Natural killer cell (primary cell): ENCODE data around the gene SLC22A23. TPM values are rescaled to one million over a fixed set of nuclear protein-coding genes. Genes with fewer than 3 reads are reported as not detected.

ENCODE experiments used
- ATAC-seq, 3 donors: fragments of 150-1000 bp in 2 of 3; fragments of 200-7000 bp in 1 of 3; cut with Tn5 transposase; 1 replicate in 1 of 3; 2 replicates in 2 of 3; pipeline ENCODE4 v1.10.0; 2021; ENCODE audit warnings: mild to moderate bottlenecking in 2 of 3, moderate library complexity in 2 of 3
- DNase-seq, 2 donors: peaks; one replicate each; pipeline versions ENCODE4 v3.0.0 to v3.0.0-alpha.2; 2013 to 2021; ENCODE audit warnings: mixed read lengths in 1 of 2
- H3K27ac ChIP-seq: one replicate; pipeline ENCODE4 v1.5.1; 2013; ENCODE audit warnings: mild to moderate bottlenecking, low read length
- H3K27me3 ChIP-seq: one replicate; pipeline ENCODE4 v1.6.1; 2013; ENCODE audit warnings: low read length; ENCODE audit not compliant: control insufficient read depth, insufficient read depth
- H3K36me3 ChIP-seq: one replicate; pipeline ENCODE4 v1.6.1; 2013; ENCODE audit warnings: low read length; ENCODE audit not compliant: control insufficient read depth, insufficient read depth
- H3K4me1 ChIP-seq: one replicate; pipeline ENCODE4 v1.6.1; 2013; ENCODE audit warnings: low read length; ENCODE audit not compliant: control insufficient read depth, insufficient read depth
- H3K4me3 ChIP-seq: one replicate; pipeline ENCODE4 v1.5.1; 2013; ENCODE audit warnings: low read length
- H3K9me3 ChIP-seq: one replicate; pipeline ENCODE4 v1.6.1; 2013; ENCODE audit warnings: low read length; ENCODE audit not compliant: control insufficient read depth, insufficient read depth
- H3K27ac Mint-ChIP-seq, 2 donors: one replicate each; pipeline ENCODE4 v1.8.0; 2022; ENCODE audit warnings: mild to moderate bottlenecking in 2 of 2, mixed read lengths in 2 of 2, moderate library complexity in 1 of 2
- H3K27me3 Mint-ChIP-seq, 2 donors: one replicate each; pipeline ENCODE4 v1.8.0; 2022; ENCODE audit warnings: low read depth in 2 of 2, mixed read lengths in 2 of 2
- H3K36me3 Mint-ChIP-seq: one replicate; pipeline ENCODE4 v1.8.0; 2022; ENCODE audit warnings: mixed read lengths
- H3K4me1 Mint-ChIP-seq, 2 donors: one replicate each; pipeline ENCODE4 v1.8.0; 2022; ENCODE audit warnings: mixed read lengths in 2 of 2
- H3K4me3 Mint-ChIP-seq: one replicate; pipeline ENCODE4 v1.8.0; 2022; ENCODE audit warnings: mild to moderate bottlenecking, moderate library complexity, mixed read lengths
- H3K9me3 Mint-ChIP-seq, 2 donors: one replicate each; pipeline ENCODE4 v1.8.0; 2022; ENCODE audit warnings: mixed read lengths in 2 of 2
- WGBS: methylation state at CpG from one replicate; pipeline ENCODE4 v1.1.7; 2013; ENCODE audit warnings: missing lambda C conversion rate; ENCODE audit not compliant: insufficient coverage; 5-methylcytosine and 5-hydroxymethylcytosine counted together
- intact Hi-C: fragments of 100-400 bp; cut with micrococcal nuclease; formaldehyde crosslinking; loops from one replicate; pipeline ENCODE4 v1.14.2; 2022
- total RNA-seq, 4 donors: library from RNA; stranded (reverse); fragments of 120-200 nt in 1 of 4; gene quantifications; one replicate each; pipeline versions ENCODE4 v1.2.3 to v1.2.4, GENCODE V29; 2013 to 2022
- TF ChIP-seq, protein P1 (sequence below): fragments of 200-600 bp; IDR thresholded peaks from one replicate; pipeline ENCODE4 v1.8.0; 2022; ENCODE audit warnings: antibody characterized with exemption

The SLC22A23 gene
- total RNA-seq, 3 donors from 2014 or later (not counting 1 experiment from before 2014, with no cell fraction given): 0.24 to 0.79 (median 0.38) TPM

DNA sequence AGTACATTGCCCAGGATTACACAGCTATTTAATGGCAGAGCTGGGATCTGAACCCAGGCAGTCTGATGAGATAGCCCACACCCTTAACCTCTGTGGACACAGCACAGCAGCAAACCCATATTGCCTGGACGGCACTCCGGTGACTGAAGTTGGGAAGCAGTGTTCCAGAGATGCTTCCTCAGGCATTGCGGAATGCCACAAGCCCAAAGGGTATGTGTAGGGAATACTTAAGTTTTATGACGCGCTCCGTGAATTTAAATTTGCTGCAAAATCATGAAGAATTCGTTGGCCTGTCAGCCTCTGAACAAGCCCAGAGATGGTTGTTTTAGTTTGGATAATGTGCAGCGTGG is 151.7 kb downstream of the SLC22A23 start:
- H3K27me3 ChIP-seq: no peaks in the 10 kb centered on the region
- Mint-ChIP-seq H3K9me3 (no peaks in the 10 kb centered on the region), H3K27ac (no peak overlapping the region), H3K27me3 (peaks cover 8 to 38% of the 10 kb centered on the region in 2 donors), H3K36me3 (no peaks in the 10 kb centered on the region), H3K4me1 (no peaks in the 10 kb centered on the region), H3K4me3 (no peak overlapping the region)
- ATAC-seq (no peak), DNase-seq (no peak)
- 95% methylated on average over 8 of the region's 8 CpGs for WGBS
- no peaks in the 10 kb centered on the region for H3K9me3 ChIP-seq
- no peaks in the 10 kb centered on the region for H3K4me1 ChIP-seq
- TF ChIP-seq, protein P1, sequence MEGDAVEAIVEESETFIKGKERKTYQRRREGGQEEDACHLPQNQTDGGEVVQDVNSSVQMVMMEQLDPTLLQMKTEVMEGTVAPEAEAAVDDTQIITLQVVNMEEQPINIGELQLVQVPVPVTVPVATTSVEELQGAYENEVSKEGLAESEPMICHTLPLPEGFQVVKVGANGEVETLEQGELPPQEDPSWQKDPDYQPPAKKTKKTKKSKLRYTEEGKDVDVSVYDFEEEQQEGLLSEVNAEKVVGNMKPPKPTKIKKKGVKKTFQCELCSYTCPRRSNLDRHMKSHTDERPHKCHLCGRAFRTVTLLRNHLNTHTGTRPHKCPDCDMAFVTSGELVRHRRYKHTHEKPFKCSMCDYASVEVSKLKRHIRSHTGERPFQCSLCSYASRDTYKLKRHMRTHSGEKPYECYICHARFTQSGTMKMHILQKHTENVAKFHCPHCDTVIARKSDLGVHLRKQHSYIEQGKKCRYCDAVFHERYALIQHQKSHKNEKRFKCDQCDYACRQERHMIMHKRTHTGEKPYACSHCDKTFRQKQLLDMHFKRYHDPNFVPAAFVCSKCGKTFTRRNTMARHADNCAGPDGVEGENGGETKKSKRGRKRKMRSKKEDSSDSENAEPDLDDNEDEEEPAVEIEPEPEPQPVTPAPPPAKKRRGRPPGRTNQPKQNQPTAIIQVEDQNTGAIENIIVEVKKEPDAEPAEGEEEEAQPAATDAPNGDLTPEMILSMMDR: no peak
- H3K36me3 ChIP-seq: no peaks in the 10 kb centered on the region
- intact Hi-C loops: no loop called here
- no peak overlapping the region for H3K4me3 ChIP-seq
- no peak overlapping the region for H3K27ac ChIP-seq

DNA sequence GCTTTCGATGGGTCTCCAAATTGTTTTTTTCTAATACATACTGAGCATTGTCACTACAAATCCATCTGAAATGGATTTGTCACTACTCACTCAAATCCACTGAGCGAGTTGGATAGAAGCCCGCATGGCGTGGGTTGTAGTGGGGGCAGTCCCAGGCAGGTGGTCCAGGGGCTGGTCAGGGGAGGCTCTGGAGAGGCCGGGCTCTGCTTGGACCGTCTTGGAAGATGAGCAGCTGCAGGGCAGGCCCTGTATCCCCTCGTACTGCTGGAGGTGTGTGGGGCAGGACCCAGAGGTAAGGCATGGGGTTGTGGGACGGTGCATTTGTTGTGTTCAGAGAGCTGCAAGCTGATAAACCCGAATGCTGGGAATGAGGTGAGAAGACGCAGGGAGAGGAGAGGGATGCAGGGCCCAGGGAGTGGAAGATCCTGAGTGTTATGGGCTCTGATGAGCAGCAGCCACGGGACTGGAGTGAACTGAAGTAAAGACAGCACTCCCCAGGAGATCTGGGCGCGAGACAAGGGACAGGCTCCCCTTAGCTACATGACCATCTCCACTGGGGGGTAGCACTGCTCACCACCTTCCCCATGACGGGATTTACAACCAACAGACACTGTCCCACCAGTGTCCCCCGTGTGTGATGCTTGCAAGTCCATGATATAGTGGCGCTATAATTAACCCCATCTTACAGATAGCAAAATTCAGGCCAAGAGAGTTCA is 152.2 kb downstream of the SLC22A23 start:
- H3K9me3 Mint-ChIP-seq: no peaks in the 10 kb centered on the region
- WGBS: 88% methylated on average over 15 of the region's 16 CpGs
- peaks cover 8 to 38% of the 10 kb centered on the region in 2 donors for H3K27me3 Mint-ChIP-seq
- H3K27ac ChIP-seq: no peak overlapping the region
- H3K4me3 ChIP-seq: no peak overlapping the region
- H3K4me1 ChIP-seq: no peaks in the 10 kb centered on the region
- intact Hi-C loops: no loop called here
- no peaks in the 10 kb centered on the region for H3K36me3 ChIP-seq
- no peak overlapping the region for H3K27ac Mint-ChIP-seq
- no peaks in the 10 kb centered on the region for H3K36me3 Mint-ChIP-seq
- TF ChIP-seq, protein P1: no peak
- no peak for ATAC-seq
- H3K4me3 Mint-ChIP-seq: no peak overlapping the region
- no peaks in the 10 kb centered on the region for H3K9me3 ChIP-seq
- DNase-seq: no peak
- H3K27me3 ChIP-seq: no peaks in the 10 kb centered on the region
- no peaks in the 10 kb centered on the region for H3K4me1 Mint-ChIP-seq

- H3K27ac ChIP-seq: no peak overlapping the region
- intact Hi-C loops: no loop called here
- no peaks in the 10 kb centered on the region for H3K9me3 ChIP-seq
- peaks cover 8 to 38% of the 10 kb centered on the region in 2 donors for H3K27me3 Mint-ChIP-seq
- DNase-seq (no peak), ATAC-seq (no peak)
- no peaks in the 10 kb centered on the region for H3K36me3 ChIP-seq
- TF ChIP-seq, protein P1: no peak
- 89% methylated on average over 1 of the region's 3 CpGs for WGBS
- H3K9me3 Mint-ChIP-seq: no peaks in the 10 kb centered on the region
- H3K4me3 Mint-ChIP-seq: no peak overlapping the region
- H3K36me3 Mint-ChIP-seq: no peaks in the 10 kb centered on the region
- no peaks in the 10 kb centered on the region for H3K27me3 ChIP-seq
- H3K27ac Mint-ChIP-seq: no peak overlapping the region
- no peaks in the 10 kb centered on the region for H3K4me1 ChIP-seq
- no peaks in the 10 kb centered on the region for H3K4me1 Mint-ChIP-seq
- no peak overlapping the region for H3K4me3 ChIP-seq
Measured at GRCh38 chr6:3303795-3304411, 152.9 kb downstream of the SLC22A23 start.
